Loucy (cell line): ENCODE data around the gene PHYKPL.

Experiments used
- H2AFZ ChIP-seq: fragments of 200-600 bp; sonication (generic); 2 replicates; pipeline ENCODE4 v1.6.0; 2016; ENCODE audit warnings: antibody characterized with exemption, mild to moderate bottlenecking, low read length, moderate library complexity
- H3F3A ChIP-seq: fragments of 200-600 bp; 2 replicates; pipeline ENCODE4 v1.6.0; 2016; ENCODE audit warnings: antibody characterized with exemption, low read depth, mild to moderate bottlenecking
- H3K27me3 ChIP-seq: fragments of 200-600 bp; sonication (generic); 2 replicates; pipeline ENCODE4 v1.6.1; 2014; ENCODE audit warnings: low read length, mild to moderate bottlenecking; ENCODE audit not compliant: insufficient read depth, poor library complexity, severe bottlenecking
- H3K36me3 ChIP-seq: fragments of 200-600 bp; sonication (generic); 2 replicates; pipeline ENCODE4 v1.6.1; 2016; ENCODE audit warnings: low read length; ENCODE audit not compliant: insufficient read depth
- H3K4me1 ChIP-seq: fragments of 200-600 bp; sonication (generic); 2 replicates; pipeline ENCODE4 v1.5.1; 2014; ENCODE audit warnings: low read length, mild to moderate bottlenecking; ENCODE audit not compliant: insufficient read depth, poor library complexity, severe bottlenecking
- H3K4me2 ChIP-seq: fragments of 200-600 bp; sonication (generic); 2 replicates; pipeline ENCODE4 v1.6.0; 2014; ENCODE audit warnings: antibody characterized with exemption, low read length, low read depth, mild to moderate bottlenecking; ENCODE audit not compliant: poor library complexity, severe bottlenecking
- H3K4me3 ChIP-seq: fragments of 200-600 bp; sonication (generic); 2 replicates; pipeline ENCODE4 v1.5.1; 2014; ENCODE audit warnings: low read length, mild to moderate bottlenecking, mixed read lengths; ENCODE audit not compliant: poor library complexity, severe bottlenecking
- H3K79me2 ChIP-seq: fragments of 200-600 bp; sonication (generic); 2 replicates; pipeline ENCODE4 v1.6.1; 2014; ENCODE audit warnings: low read length; ENCODE audit not compliant: insufficient read depth
- H3K9ac ChIP-seq: fragments of 200-600 bp; sonication (generic); 2 replicates; pipeline ENCODE4 v1.6.0; 2014; ENCODE audit warnings: mild to moderate bottlenecking, low read depth, low read length, moderate library complexity; ENCODE audit not compliant: poor library complexity, severe bottlenecking
- H3K9me2 ChIP-seq: fragments of 200-600 bp; sonication (generic); replicated peaks from 2 replicates; pipeline ENCODE4 v1.6.1; 2016; ENCODE audit warnings: low read depth, low read length, mixed read lengths
- H3K9me3 ChIP-seq: fragments of 200-600 bp; sonication (generic); 2 replicates; pipeline ENCODE4 v1.6.1; 2014; ENCODE audit warnings: mild to moderate bottlenecking, antibody characterized with exemption, low read length, low read depth; ENCODE audit not compliant: insufficient read depth
- H4K20me1 ChIP-seq: fragments of 200-600 bp; sonication (generic); 2 replicates; pipeline ENCODE4 v1.6.0; 2014; ENCODE audit warnings: antibody characterized with exemption, low read length, mild to moderate bottlenecking; ENCODE audit not compliant: insufficient read depth, poor library complexity, severe bottlenecking
- EZH2phosphoT487 ChIP-seq: fragments of 200-600 bp; IDR thresholded peaks from 2 replicates; pipeline ENCODE4 v1.6.1; 2018; ENCODE audit warnings: antibody characterized with exemption, mild to moderate bottlenecking, moderate library complexity, borderline replicate concordance
- TF ChIP-seq, protein P1 (sequence below): fragments of 200-600 bp; sonication (generic); conservative IDR thresholded peaks from 2 replicates; pipeline ENCODE4 v1.5.1; 2014; ENCODE audit warnings: mild to moderate bottlenecking, antibody characterized with exemption, low read length

The PHYKPL gene

GRCh38 chr5:178205749-178206047 lies 26.9 kb downstream of the PHYKPL start:
- no peaks in the 10 kb centered on the region for H3K9me2 ChIP-seq
- H3K9me3 ChIP-seq, result no peaks in the 10 kb centered on the region
- peak overlapping the region; percentile 90 for H3K4me3 ChIP-seq
- peak overlapping the region; percentile 86 for H3K9ac ChIP-seq
- peaks cover 13% of the 10 kb centered on the region for H3K4me1 ChIP-seq
- H3K27me3 ChIP-seq, result no peaks in the 10 kb centered on the region
- H2AFZ ChIP-seq, result no peak overlapping the region
- peaks cover 53% of the 10 kb centered on the region for H3K36me3 ChIP-seq
- TF ChIP-seq, protein P1, sequence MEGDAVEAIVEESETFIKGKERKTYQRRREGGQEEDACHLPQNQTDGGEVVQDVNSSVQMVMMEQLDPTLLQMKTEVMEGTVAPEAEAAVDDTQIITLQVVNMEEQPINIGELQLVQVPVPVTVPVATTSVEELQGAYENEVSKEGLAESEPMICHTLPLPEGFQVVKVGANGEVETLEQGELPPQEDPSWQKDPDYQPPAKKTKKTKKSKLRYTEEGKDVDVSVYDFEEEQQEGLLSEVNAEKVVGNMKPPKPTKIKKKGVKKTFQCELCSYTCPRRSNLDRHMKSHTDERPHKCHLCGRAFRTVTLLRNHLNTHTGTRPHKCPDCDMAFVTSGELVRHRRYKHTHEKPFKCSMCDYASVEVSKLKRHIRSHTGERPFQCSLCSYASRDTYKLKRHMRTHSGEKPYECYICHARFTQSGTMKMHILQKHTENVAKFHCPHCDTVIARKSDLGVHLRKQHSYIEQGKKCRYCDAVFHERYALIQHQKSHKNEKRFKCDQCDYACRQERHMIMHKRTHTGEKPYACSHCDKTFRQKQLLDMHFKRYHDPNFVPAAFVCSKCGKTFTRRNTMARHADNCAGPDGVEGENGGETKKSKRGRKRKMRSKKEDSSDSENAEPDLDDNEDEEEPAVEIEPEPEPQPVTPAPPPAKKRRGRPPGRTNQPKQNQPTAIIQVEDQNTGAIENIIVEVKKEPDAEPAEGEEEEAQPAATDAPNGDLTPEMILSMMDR, result no peak
- TF ChIP-seq EZH2phosphoT487, result no peak
- peak overlapping the region; percentile 98 for H3K4me2 ChIP-seq
- H3K79me2 ChIP-seq, result peaks cover 73% of the 10 kb centered on the region
- peaks cover 53% of the 10 kb centered on the region for H4K20me1 ChIP-seq
- H3F3A ChIP-seq, result no peaks in the 10 kb centered on the region

GRCh38 chr5:178204935-178205748 lies 27.5 kb downstream of the PHYKPL start:
- Histone ChIP-seq H3K9me2 (no peaks in the 10 kb centered on the region), H2AFZ (no peak overlapping the region), H3K4me2 (peak overlapping the region; percentile 98), H3K9me3 (no peaks in the 10 kb centered on the region), H4K20me1 (peaks cover 48% of the 10 kb centered on the region), H3F3A (no peaks in the 10 kb centered on the region), H3K9ac (peak overlapping the region; percentile 86), H3K27me3 (no peaks in the 10 kb centered on the region), H3K4me3 (peak overlapping the region; percentile 90), H3K79me2 (peaks cover 68% of the 10 kb centered on the region), H3K36me3 (peaks cover 48% of the 10 kb centered on the region), H3K4me1 (peaks cover 13% of the 10 kb centered on the region)
- TF ChIP-seq, protein P1, result no peak
- no peak for TF ChIP-seq EZH2phosphoT487

GRCh38 chr5:178204182-178204934 lies 28.2 kb downstream of the PHYKPL start, which contains the start of gene HNRNPAB:
TSS of gene HNRNPAB (plus strand) at chr5:178204533. CDS start at chr5:178204838, 305 bp downstream.
- Histone ChIP-seq H2AFZ (peak within 1 kb of the TSS; percentile 73; the same call in 1 of the 2 replicates), H3K9me2 (no peaks in the 10 kb centered on the region), H3K4me3 (peak within 1 kb of the TSS; percentile 90), H4K20me1 (peaks cover 42% of the 10 kb centered on the region), H3K4me1 (peaks cover 13% of the 10 kb centered on the region), H3K36me3 (peaks cover 40% of the 10 kb centered on the region), H3K9ac (peak within 1 kb of the TSS; percentile 86), H3F3A (no peaks in the 10 kb centered on the region), H3K27me3 (no peaks in the 10 kb centered on the region), H3K9me3 (no peaks in the 10 kb centered on the region), H3K4me2 (peak within 1 kb of the TSS; percentile 98), H3K79me2 (peaks cover 60% of the 10 kb centered on the region)
- TF ChIP-seq EZH2phosphoT487, result no peak
- TF ChIP-seq, protein P1, result no peak
